ENCODE results near the gene PCDHA7. TPM values are rescaled to one million over a fixed set of nuclear protein-coding genes. Genes with fewer than 3 reads are reported as not detected.
A peak's percentile ranks its signal among the peaks of the same experiment; 100 is the strongest.
"Not testable (repeated sequence)": the region's sequence is repeated elsewhere in the genome, so short reads cannot be mapped to it uniquely, and the experiment has no call there.

The PCDHA7 gene
- total RNA-seq, 1 donor from 2014 or later, result 2.3 TPM

DNA sequence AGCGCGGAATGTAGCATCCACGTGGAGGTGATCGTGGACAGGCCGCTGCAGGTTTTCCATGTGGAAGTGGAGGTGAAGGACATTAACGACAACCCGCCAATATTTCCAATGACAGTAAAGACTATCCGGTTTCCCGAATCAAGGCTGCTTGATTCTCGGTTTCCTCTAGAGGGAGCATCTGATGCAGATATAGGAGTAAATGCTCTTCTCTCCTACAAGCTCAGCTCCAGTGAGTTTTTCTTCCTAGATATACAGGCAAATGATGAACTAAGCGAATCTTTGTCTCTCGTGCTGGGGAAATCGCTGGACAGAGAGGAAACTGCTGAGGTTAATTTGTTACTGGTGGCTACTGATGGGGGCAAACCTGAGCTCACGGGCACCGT, 38.8 kb upstream of the PCDHA7 start:
- peaks cover 35% of the 10 kb centered on the region for H3K36me3 Mint-ChIP-seq (ENCODE audit: low read depth)
- H3K9me3 Mint-ChIP-seq, result peaks cover 13% of the 10 kb centered on the region
- H3K27ac Mint-ChIP-seq (ENCODE audit: unreplicated experiment), result no peak overlapping the region
- no peak for DNase-seq (ENCODE audit: low read depth, low spot score)
- H3K4me3 Mint-ChIP-seq, result peak overlapping the region; percentile 79
- TF ChIP-seq, protein P1, sequence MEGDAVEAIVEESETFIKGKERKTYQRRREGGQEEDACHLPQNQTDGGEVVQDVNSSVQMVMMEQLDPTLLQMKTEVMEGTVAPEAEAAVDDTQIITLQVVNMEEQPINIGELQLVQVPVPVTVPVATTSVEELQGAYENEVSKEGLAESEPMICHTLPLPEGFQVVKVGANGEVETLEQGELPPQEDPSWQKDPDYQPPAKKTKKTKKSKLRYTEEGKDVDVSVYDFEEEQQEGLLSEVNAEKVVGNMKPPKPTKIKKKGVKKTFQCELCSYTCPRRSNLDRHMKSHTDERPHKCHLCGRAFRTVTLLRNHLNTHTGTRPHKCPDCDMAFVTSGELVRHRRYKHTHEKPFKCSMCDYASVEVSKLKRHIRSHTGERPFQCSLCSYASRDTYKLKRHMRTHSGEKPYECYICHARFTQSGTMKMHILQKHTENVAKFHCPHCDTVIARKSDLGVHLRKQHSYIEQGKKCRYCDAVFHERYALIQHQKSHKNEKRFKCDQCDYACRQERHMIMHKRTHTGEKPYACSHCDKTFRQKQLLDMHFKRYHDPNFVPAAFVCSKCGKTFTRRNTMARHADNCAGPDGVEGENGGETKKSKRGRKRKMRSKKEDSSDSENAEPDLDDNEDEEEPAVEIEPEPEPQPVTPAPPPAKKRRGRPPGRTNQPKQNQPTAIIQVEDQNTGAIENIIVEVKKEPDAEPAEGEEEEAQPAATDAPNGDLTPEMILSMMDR (conservative IDR thresholded peaks at IDR 0.05), result peak; percentile 39
- no peaks in the 10 kb centered on the region for H3K4me1 Mint-ChIP-seq
- no peaks in the 10 kb centered on the region for H3K27me3 Mint-ChIP-seq (ENCODE audit: low read depth)

DNA sequence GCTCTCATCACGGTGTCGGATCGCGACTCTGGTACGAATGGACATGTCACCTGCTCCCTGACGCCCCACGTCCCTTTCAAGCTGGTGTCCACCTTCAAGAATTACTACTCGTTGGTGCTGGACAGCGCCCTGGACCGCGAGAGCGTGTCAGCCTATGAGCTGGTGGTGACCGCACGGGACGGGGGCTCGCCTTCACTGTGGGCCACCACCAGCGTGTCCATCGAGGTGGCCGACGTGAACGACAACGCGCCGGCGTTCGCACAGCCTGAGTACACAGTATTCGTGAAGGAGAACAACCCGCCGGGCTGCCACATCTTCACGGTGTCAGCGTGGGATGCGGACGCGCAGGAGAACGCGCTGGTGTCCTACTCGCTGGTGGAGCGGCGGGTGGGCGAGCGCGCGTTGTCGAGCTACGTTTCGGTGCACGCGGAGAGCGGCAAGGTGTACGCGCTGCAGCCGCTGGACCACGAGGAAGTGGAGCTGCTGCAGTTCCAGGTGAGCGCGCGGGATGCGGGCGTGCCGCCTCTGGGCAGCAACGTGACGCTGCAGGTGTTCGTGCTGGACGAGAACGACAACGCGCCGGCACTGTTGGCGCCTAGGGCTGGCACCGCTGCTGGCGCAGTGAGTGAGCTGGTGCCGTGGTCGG, 37.9 kb upstream of the PCDHA7 start:
- not testable (repeated sequence) for DNase-seq (ENCODE audit: low read depth, low spot score); H3K4me1 Mint-ChIP-seq; H3K27me3 Mint-ChIP-seq (ENCODE audit: low read depth); H3K27ac Mint-ChIP-seq (ENCODE audit: unreplicated experiment); H3K4me3 Mint-ChIP-seq
- Mint-ChIP-seq H3K36me3 (ENCODE audit: low read depth) (peaks cover 40% of the 10 kb centered on the region), H3K9me3 (peaks cover 13% of the 10 kb centered on the region)

DNA sequence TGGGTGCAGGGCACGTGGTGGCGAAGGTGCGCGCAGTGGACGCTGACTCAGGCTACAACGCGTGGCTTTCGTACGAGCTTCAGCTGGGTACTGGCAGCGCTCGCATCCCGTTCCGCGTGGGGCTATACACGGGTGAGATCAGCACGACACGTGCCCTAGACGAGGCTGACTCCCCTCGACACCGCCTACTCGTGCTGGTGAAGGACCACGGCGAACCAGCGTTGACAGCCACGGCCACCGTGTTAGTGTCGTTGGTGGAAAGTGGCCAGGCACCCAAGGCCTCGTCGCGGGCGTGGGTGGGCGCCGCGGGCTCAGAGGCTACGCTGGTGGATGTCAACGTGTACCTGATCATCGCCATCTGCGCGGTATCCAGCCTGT, 37.4 kb upstream of the PCDHA7 start:
- Mint-ChIP-seq H3K4me3 (no peak overlapping the region), H3K4me1 (no peaks in the 10 kb centered on the region), H3K9me3 (peaks cover 13% of the 10 kb centered on the region), H3K27me3 (ENCODE audit: low read depth) (no peaks in the 10 kb centered on the region), H3K36me3 (ENCODE audit: low read depth) (peaks cover 41% of the 10 kb centered on the region), H3K27ac (ENCODE audit: unreplicated experiment) (no peak overlapping the region)
- TF ChIP-seq, protein P1 (conservative IDR thresholded peaks at IDR 0.05), result no peak
- no peak for DNase-seq (ENCODE audit: low read depth, low spot score)

DNA sequence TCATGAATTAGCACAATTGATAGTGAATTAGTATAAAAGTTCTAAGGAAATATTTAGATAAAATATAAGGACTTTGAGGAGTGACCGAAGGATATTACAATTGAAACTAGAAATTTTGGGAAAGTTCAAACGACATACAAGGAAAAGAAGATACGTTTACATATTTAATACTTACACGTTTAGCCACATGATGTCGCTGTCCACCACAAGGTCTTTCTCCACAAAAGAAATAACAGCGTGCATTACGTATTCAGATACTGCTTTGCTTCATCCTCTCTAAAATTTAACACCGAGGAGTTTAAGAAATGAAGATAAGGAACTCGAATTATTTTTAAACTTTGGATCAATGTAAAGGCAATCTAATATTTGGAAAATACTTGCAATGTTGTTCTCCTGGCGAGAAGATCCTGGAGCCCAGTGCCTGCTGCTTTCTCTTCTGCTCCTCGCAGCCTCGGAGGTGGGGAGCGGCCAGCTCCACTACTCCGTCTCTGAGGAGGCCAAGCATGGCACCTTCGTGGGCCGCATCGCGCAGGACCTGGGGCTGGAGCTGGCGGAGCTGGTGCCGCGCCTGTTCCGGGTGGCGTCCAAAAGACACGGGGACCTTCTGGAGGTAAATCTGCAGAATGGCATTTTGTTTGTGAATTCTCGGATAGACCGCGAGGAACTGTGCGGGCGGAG, 33.1 kb upstream of the PCDHA7 start, which contains the start of gene PCDHA3:
Gene PCDHA3, plus strand, starts transcription at position 242 of the 678 bp plus-strand sequence.
- TF ChIP-seq, protein P1 (conservative IDR thresholded peaks at IDR 0.05), result no peak
- DNase-seq (ENCODE audit: low read depth, low spot score), result no peak
- peaks cover 2% of the 10 kb centered on the region for H3K4me1 Mint-ChIP-seq
- H3K4me3 Mint-ChIP-seq, result no peak within 1 kb of the TSS
- H3K36me3 Mint-ChIP-seq (ENCODE audit: low read depth), result peaks cover 39% of the 10 kb centered on the region
- H3K27me3 Mint-ChIP-seq (ENCODE audit: low read depth), result no peaks in the 10 kb centered on the region
- no peak within 1 kb of the TSS for H3K27ac Mint-ChIP-seq (ENCODE audit: unreplicated experiment)
- H3K9me3 Mint-ChIP-seq, result peaks cover 16% of the 10 kb centered on the region

DNA sequence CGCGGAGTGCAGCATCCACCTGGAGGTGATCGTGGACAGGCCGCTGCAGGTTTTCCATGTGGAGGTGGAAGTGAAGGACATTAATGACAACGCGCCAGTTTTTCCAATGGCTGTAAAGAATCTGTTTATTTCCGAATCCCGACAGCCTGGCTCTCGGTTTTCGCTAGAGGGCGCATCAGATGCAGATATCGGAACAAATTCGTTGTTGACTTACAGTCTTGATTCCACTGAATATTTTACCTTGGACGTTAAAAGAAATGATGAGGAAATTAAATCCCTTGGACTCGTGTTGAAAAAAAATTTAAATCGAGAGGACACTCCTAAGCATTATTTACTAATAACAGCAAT, 32.6 kb upstream of the PCDHA7 start:
- TF ChIP-seq, protein P1 (conservative IDR thresholded peaks at IDR 0.05), result peak; percentile 19
- Mint-ChIP-seq H3K4me1 (peaks cover 4% of the 10 kb centered on the region), H3K27me3 (ENCODE audit: low read depth) (no peaks in the 10 kb centered on the region), H3K4me3 (no peak overlapping the region), H3K36me3 (ENCODE audit: low read depth) (peaks cover 37% of the 10 kb centered on the region), H3K27ac (ENCODE audit: unreplicated experiment) (no peak overlapping the region), H3K9me3 (peaks cover 17% of the 10 kb centered on the region)
- no peak for DNase-seq (ENCODE audit: low read depth, low spot score)

DNA sequence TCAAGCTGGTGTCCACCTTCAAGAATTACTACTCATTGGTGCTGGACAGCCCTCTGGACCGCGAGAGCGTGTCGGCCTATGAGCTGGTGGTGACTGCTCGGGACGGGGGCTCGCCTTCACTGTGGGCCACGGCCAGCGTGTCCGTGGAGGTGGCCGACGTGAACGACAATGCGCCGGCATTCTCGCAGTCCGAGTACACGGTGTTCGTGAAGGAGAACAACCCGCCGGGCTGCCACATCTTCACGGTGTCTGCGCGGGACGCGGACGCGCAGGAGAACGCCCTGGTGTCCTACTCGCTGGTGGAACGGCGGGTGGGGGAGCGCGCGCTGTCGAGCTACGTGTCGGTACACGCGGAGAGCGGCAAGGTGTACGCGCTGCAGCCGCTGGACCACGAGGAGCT, 31.7 kb upstream of the PCDHA7 start:
- DNase-seq (ENCODE audit: low read depth, low spot score); H3K4me1 Mint-ChIP-seq; H3K4me3 Mint-ChIP-seq; H3K27me3 Mint-ChIP-seq (ENCODE audit: low read depth); H3K27ac Mint-ChIP-seq (ENCODE audit: unreplicated experiment): not testable (repeated sequence)
- Mint-ChIP-seq H3K36me3 (ENCODE audit: low read depth) (peaks cover 39% of the 10 kb centered on the region), H3K9me3 (peaks cover 19% of the 10 kb centered on the region)

Data from neural crest cell (in vitro differentiated cells).